Neuronal stem cell (in vitro differentiated cells): ENCODE measurements around the gene AMZ2. TPM values are rescaled to one million over a fixed set of nuclear protein-coding genes. Genes with fewer than 3 reads are reported as not detected.

Experiments used
- DNase-seq: peaks from one replicate; pipeline ENCODE4 v3.0.0-alpha.2; 2013; ENCODE audit warnings: low spot score
- H2AFZ ChIP-seq: one replicate; pipeline ENCODE4 v1.6.1; 2013; ENCODE audit warnings: mild to moderate bottlenecking, low read length, inconsistent platforms
- H2AK5ac ChIP-seq: 2 replicates; pipeline ENCODE4 v1.6.1; 2013; ENCODE audit warnings: low read depth, mild to moderate bottlenecking, inconsistent platforms, low read length, moderate library complexity, mixed read lengths
- H2BK120ac ChIP-seq: 2 replicates; pipeline ENCODE4 v1.6.1; 2013; ENCODE audit warnings: low read depth, mild to moderate bottlenecking, inconsistent platforms, low read length, moderate library complexity, mixed read lengths
- H2BK12ac ChIP-seq: one replicate; pipeline ENCODE4 v1.6.1; 2013; ENCODE audit warnings: low read length, inconsistent platforms
- H2BK15ac ChIP-seq: 2 replicates; pipeline ENCODE4 v1.6.1; 2013; ENCODE audit warnings: mild to moderate bottlenecking, low read length, inconsistent platforms, mixed read lengths
- H2BK5ac ChIP-seq: one replicate; pipeline ENCODE4 v1.6.1; 2013; ENCODE audit warnings: inconsistent platforms, mild to moderate bottlenecking, low read length, moderate library complexity
- H3K14ac ChIP-seq: one replicate; pipeline ENCODE4 v1.6.1; 2013; ENCODE audit warnings: low read length, inconsistent platforms
- H3K18ac ChIP-seq: 2 replicates; pipeline ENCODE4 v1.6.1; 2013; ENCODE audit warnings: low read length, inconsistent platforms
- H3K23ac ChIP-seq: 2 replicates; pipeline ENCODE4 v1.6.1; 2013; ENCODE audit warnings: low read depth, mild to moderate bottlenecking, mixed read lengths, low read length, inconsistent platforms; ENCODE audit not compliant: poor library complexity
- H3K27ac ChIP-seq: replicated peaks from 3 replicates; pipeline ENCODE4 v1.5.1; 2013; ENCODE audit warnings: low read length, inconsistent platforms
- H3K27me3 ChIP-seq, 3 experiments: 2 replicates each; pipeline ENCODE4 v1.6.1; 2013; ENCODE audit warnings: low read length in 3 of 3, mild to moderate bottlenecking in 2 of 3, inconsistent platforms in 1 of 3, low read depth in 1 of 3, mixed read lengths in 1 of 3, moderate library complexity in 1 of 3; ENCODE audit not compliant: control insufficient read depth in 3 of 3, insufficient read depth in 3 of 3
- H3K36me3 ChIP-seq, 2 donors: replicated peaks in 1 of 2; 2 replicates each; pipeline ENCODE4 v1.6.1; 2013; ENCODE audit warnings: low read length in 2 of 2; ENCODE audit not compliant: control insufficient read depth in 2 of 2, insufficient read depth in 2 of 2
- H3K4ac ChIP-seq: 2 replicates; pipeline ENCODE4 v1.6.1; 2013; ENCODE audit warnings: inconsistent platforms, mild to moderate bottlenecking, low read length, moderate library complexity
- H3K4me1 ChIP-seq, 2 donors: 1 replicate in 1 of 2; 2 replicates in 1 of 2; pipeline ENCODE4 v1.6.1; 2013; ENCODE audit warnings: low read length in 2 of 2, low read depth in 1 of 2; ENCODE audit not compliant: control insufficient read depth in 2 of 2, insufficient read depth in 1 of 2
- H3K4me2 ChIP-seq: one replicate; pipeline ENCODE4 v1.6.1; 2013; ENCODE audit warnings: mild to moderate bottlenecking, low read length, inconsistent platforms; ENCODE audit not compliant: insufficient read depth, poor library complexity, severe bottlenecking
- H3K4me3 ChIP-seq, 2 donors: 2 replicates each; pipeline ENCODE4 v1.5.1; 2013; ENCODE audit warnings: low read length in 2 of 2, mild to moderate bottlenecking in 2 of 2, inconsistent platforms in 1 of 2, moderate library complexity in 1 of 2
- H3K79me1 ChIP-seq: one replicate; pipeline ENCODE4 v1.6.1; 2013; ENCODE audit warnings: low read depth, mild to moderate bottlenecking, inconsistent platforms, low read length, moderate library complexity
- H3K9ac ChIP-seq: one replicate; pipeline ENCODE4 v1.6.1; 2013; ENCODE audit warnings: mild to moderate bottlenecking, low read depth, low read length, inconsistent platforms; ENCODE audit not compliant: poor library complexity
- H3K9me3 ChIP-seq, 2 donors: replicated peaks in 1 of 2; 2 replicates each; pipeline versions ENCODE3 to v1.6.1; 2013; ENCODE audit warnings: low read length in 2 of 2, mild to moderate bottlenecking in 2 of 2, inconsistent platforms in 1 of 2, low read depth in 1 of 2, mixed read lengths in 1 of 2, moderate library complexity in 1 of 2; ENCODE audit not compliant: control insufficient read depth in 2 of 2, insufficient read depth in 1 of 2
- H4K8ac ChIP-seq: one replicate; pipeline ENCODE4 v1.6.1; 2013; ENCODE audit warnings: low read depth, mild to moderate bottlenecking, inconsistent platforms, low read length, moderate library complexity
- H4K91ac ChIP-seq: one replicate; pipeline ENCODE4 v1.6.1; 2013; ENCODE audit warnings: low read length, low read depth, mild to moderate bottlenecking, inconsistent platforms; ENCODE audit not compliant: poor library complexity
- WGBS, 2 donors: extraction: QIAGEN DNeasy Blood & Tissue Kit; methylation state at CpG; one replicate each; pipeline ENCODE4 v1.1.7; 2013; ENCODE audit warnings: missing lambda C conversion rate in 2 of 2, mixed read lengths in 1 of 2; ENCODE audit not compliant: insufficient read length in 2 of 2, insufficient replicate concordance in 1 of 2; ENCODE audit errors: extremely low coverage in 2 of 2; 5-methylcytosine and 5-hydroxymethylcytosine counted together
- polyA plus RNA-seq, 2 experiments: library from polyadenylated mRNA; stranded (reverse); fragments of 200-250 nt; gene quantifications; one replicate each; pipeline ENCODE4 v1.2.3, GENCODE V29; 2013

Gene AMZ2, protein sequence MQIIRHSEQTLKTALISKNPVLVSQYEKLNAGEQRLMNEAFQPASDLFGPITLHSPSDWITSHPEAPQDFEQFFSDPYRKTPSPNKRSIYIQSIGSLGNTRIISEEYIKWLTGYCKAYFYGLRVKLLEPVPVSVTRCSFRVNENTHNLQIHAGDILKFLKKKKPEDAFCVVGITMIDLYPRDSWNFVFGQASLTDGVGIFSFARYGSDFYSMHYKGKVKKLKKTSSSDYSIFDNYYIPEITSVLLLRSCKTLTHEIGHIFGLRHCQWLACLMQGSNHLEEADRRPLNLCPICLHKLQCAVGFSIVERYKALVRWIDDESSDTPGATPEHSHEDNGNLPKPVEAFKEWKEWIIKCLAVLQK
- 166 TPM for polyA plus RNA-seq (2013, experiment 1 of 2)
- 168 TPM for polyA plus RNA-seq (2013, experiment 2 of 2)

- peak within 1 kb of the TSS; percentile 98 for H3K18ac ChIP-seq
- H3K4me3 ChIP-seq: peak within 1 kb of the TSS; percentile 93 to 95
- peak within 1 kb of the TSS; percentile 37 for H3K4ac ChIP-seq
- peak within 1 kb of the TSS; percentile 90 for H3K14ac ChIP-seq
- H2BK15ac ChIP-seq: no peak within 1 kb of the TSS
- H3K36me3 ChIP-seq: peaks cover 3 to 35% of the 10 kb centered on the region in 2 donors
- peaks cover 7% of the 10 kb centered on the region for H3K79me1 ChIP-seq
- peak within 1 kb of the TSS; percentile 98 for H2BK5ac ChIP-seq
- peak within 1 kb of the TSS; percentile 94 for H3K4me2 ChIP-seq
- H4K91ac ChIP-seq: no peak within 1 kb of the TSS
- H2AFZ ChIP-seq: peak within 1 kb of the TSS; percentile 97
- H4K8ac ChIP-seq: no peak within 1 kb of the TSS
- peak within 1 kb of the TSS; percentile 52 for H2AK5ac ChIP-seq
- DNase-seq: peak; percentile 94
- peak within 1 kb of the TSS; percentile 94 for H2BK120ac ChIP-seq
- H3K9me3 ChIP-seq: no peaks in the 10 kb centered on the region
- peaks cover 0 to 5% of the 10 kb centered on the region in 2 donors for H3K4me1 ChIP-seq
- H3K27me3 ChIP-seq: no peaks in the 10 kb centered on the region
- peak within 1 kb of the TSS; percentile 99 for H3K9ac ChIP-seq
- no peak within 1 kb of the TSS for H2BK12ac ChIP-seq
- H3K27ac ChIP-seq: no peak within 1 kb of the TSS
- peak within 1 kb of the TSS; percentile 97 for H3K23ac ChIP-seq
- no CpG with 5 or more reads among the region's 97 CpGs for WGBS, 2 donors
Measured at GRCh38 chr17:68247445-68248198, at the start of gene AMZ2. AMZ2 (plus strand) TSS chr17:68248043; CDS start chr17:68250188, 2,145 bp downstream.

DNA sequence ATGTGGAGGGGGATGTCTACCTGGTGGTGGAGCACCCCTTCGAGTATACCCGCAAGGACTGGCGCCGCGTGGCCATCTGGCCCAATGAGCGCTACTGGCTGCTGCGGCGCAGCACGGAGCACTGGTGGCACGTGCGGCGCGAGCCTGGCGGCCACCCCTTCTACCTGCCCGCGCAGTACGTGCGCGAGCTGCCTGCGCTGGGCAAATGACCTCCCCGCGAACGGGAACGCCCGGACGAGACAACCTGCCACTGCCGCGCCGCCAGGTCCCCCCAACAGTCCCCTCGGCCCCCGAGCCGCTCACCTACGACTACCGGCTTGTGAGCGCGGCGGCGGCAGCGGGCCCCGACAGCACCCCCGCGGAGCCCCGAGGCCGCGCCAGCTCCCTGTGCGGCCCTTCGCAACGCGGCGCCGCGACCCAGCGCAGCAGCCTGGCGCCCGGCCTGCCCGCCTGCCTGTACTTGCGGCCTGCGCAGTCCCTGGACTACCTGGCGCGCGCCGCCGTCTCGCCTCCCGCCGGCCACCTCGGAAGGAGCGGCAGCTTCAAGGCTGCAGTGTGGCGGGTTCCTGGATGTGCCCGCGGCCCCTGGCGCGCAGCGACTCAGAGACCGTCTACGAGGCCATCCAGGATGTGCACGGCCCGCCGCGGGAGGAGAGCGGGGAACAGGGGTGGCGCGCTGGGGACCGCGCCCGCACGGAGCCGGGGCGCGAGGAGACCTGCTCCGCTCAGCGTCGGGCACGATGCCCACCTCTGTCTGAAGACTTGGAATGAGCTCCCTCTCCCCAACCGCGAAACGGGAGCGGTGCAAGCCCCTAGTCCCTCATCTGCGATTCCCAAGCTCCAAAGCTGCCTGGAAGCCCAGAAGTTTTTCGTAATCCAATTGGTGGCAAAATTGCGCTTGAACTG lies 48.7 kb upstream of the AMZ2 start:
- Histone ChIP-seq H3K4me3 (peak overlapping the region in 1 of 2 donors; percentile 62), H3K9me3 (no peaks in the 10 kb centered on the region), H2AFZ (peak overlapping the region; percentile 73), H3K4me2 (peak overlapping the region; percentile 57), H3K9ac (peak overlapping the region; percentile 77), H3K36me3 (no peaks in the 10 kb centered on the region), H3K79me1 (no peaks in the 10 kb centered on the region), H2BK5ac (peak overlapping the region; percentile 53), H4K8ac (no peak overlapping the region), H2AK5ac (peak overlapping the region; percentile 70), H3K27ac (no peak overlapping the region), H2BK120ac (no peak overlapping the region), H3K14ac (peak overlapping the region; percentile 38), H3K27me3 (peaks cover 43 to 98% (median 79%) of the 10 kb centered on the region in 3 experiments), H4K91ac (no peak overlapping the region), H3K23ac (peak overlapping the region; percentile 91), H3K4me1 (peaks cover 10 to 13% of the 10 kb centered on the region in 2 donors), H2BK15ac (no peak overlapping the region), H2BK12ac (no peak overlapping the region), H3K4ac (no peak overlapping the region), H3K18ac (no peak overlapping the region)
- no peak for DNase-seq
- WGBS, 2 donors: no CpG with 5 or more reads among the region's 101 CpGs

- H3K4me3 ChIP-seq: no peak overlapping the region
- WGBS, 2 donors: no CpG with 5 or more reads among the region's 30 CpGs
Measured at GRCh38 chr17:68199837-68200688, 47.8 kb upstream of the AMZ2 start.

More at GRCh38 chr17:68199837-68200688, 47.8 kb upstream of the AMZ2 start:
- no peaks in the 10 kb centered on the region for H3K9me3 ChIP-seq
- H3K79me1 ChIP-seq: no peaks in the 10 kb centered on the region
- no peaks in the 10 kb centered on the region for H3K36me3 ChIP-seq
- H3K9ac ChIP-seq: no peak overlapping the region
- no peak overlapping the region for H2BK120ac ChIP-seq
- no peak overlapping the region for H3K27ac ChIP-seq
- no peak overlapping the region for H2BK12ac ChIP-seq
- no peak overlapping the region for H3K18ac ChIP-seq
- no peak overlapping the region for H2AFZ ChIP-seq
- no peak overlapping the region for H3K14ac ChIP-seq
- peaks cover 43 to 95% (median 84%) of the 10 kb centered on the region in 3 experiments for H3K27me3 ChIP-seq
- no peak overlapping the region for H3K4ac ChIP-seq
- no peak overlapping the region for H3K23ac ChIP-seq
- no peak overlapping the region for H4K8ac ChIP-seq
- H3K4me1 ChIP-seq: peaks cover 10 to 13% of the 10 kb centered on the region in 2 donors
- no peak overlapping the region for H2BK15ac ChIP-seq
- H2AK5ac ChIP-seq: no peak overlapping the region
- no peak for DNase-seq
- H4K91ac ChIP-seq: no peak overlapping the region
- H2BK5ac ChIP-seq: no peak overlapping the region
- H3K4me2 ChIP-seq: peak overlapping the region; percentile 57
